A549 (cell line): ENCODE data around the gene KCNQ1OT1. TPM values are rescaled to one million over a fixed set of nuclear protein-coding genes. Genes with fewer than 3 reads are reported as not detected.

Experiments
- ATAC-seq, 2 experiments: fragments of 200-7000 bp in 1 of 2; fragments of >200 bp in 1 of 2; cut with Nextera tagmentation in 1 of 2; cut with Tn5 transposase in 1 of 2; 3 replicates each; pipeline versions ENCODE4 v1.8.0 to v1.9.1; 2018 to 2020; ENCODE audit warnings: mild to moderate bottlenecking in 1 of 2, moderate library complexity in 1 of 2
- CTCF ChIA-PET: fragments of 300-600 bp; sonication (Branson Sonifier 250); formaldehyde crosslinking; extraction: SDS; loops from one replicate; lab custom pipeline; 2021; ENCODE audit warnings: antibody characterized with exemption, inconsistent platforms; lab: Yijun Ruan, JAX
- POLR2A ChIA-PET: fragments of 350-600 bp; formaldehyde crosslinking; extraction: SDS; loops from one replicate; lab custom pipeline; 2021; ENCODE audit warnings: antibody characterized with exemption, inconsistent platforms; lab: Yijun Ruan, JAX
- DNase-seq, 2 experiments: peaks; one replicate each; pipeline versions ENCODE4 v3.0.0 to v3.0.0-alpha.2; 2011 to 2016; ENCODE audit warnings: low read depth in 1 of 2, low spot score in 1 of 2
- FAIRE-seq: peaks from 2 replicates; lab custom pipeline; 2011; peaks lifted over from hg19 to GRCh38; lab: Jason Lieb, UNC
- H3K27ac ChIP-seq, 2 experiments: fragments of >200 bp; sonication (Bioruptor Twin); formaldehyde crosslinking; 3 replicates each; pipeline ENCODE4 v1.5.1; 2016 to 2017
- H3K4me1 ChIP-seq: fragments of >200 bp; sonication (Bioruptor Twin); formaldehyde crosslinking; 3 replicates; pipeline ENCODE4 v1.6.1; 2016
- H3K4me2 ChIP-seq: fragments of >200 bp; sonication (Bioruptor Twin); formaldehyde crosslinking; 3 replicates; pipeline ENCODE4 v1.6.1; 2016
- H3K4me3 ChIP-seq: fragments of >200 bp; sonication (Bioruptor Twin); formaldehyde crosslinking; 3 replicates; pipeline ENCODE4 v1.5.1; 2016
- H3K9me3 ChIP-seq: fragments of >200 bp; sonication (Bioruptor Twin); formaldehyde crosslinking; 3 replicates; pipeline ENCODE4 v1.6.1; 2016
- CBX2 ChIP-seq: fragments of 200-600 bp; sonication (generic); IDR thresholded peaks from 2 replicates; pipeline ENCODE4 v1.6.1; 2016; ENCODE audit warnings: low read depth, mild to moderate bottlenecking, borderline replicate concordance
- CHD2 ChIP-seq: fragments of 150-350 bp; IDR thresholded peaks from 2 replicates; pipeline ENCODE4 v1.6.1; 2014; ENCODE audit warnings: low read length; ENCODE audit not compliant: partially characterized antibody
- EHMT2 ChIP-seq: fragments of 200-600 bp; sonication (generic); IDR thresholded peaks from 2 replicates; pipeline ENCODE4 v1.6.1; 2016; ENCODE audit warnings: antibody characterized with exemption, low read depth, mild to moderate bottlenecking, moderate library complexity
- FOXS1 ChIP-seq: fragments of 250-450 bp; sonication (Bioruptor Pico); IDR thresholded peaks from 2 replicates; pipeline ENCODE4 v1.5.0; 2020; ENCODE audit warnings: mild to moderate bottlenecking, moderate library complexity
- HOXB13 ChIP-seq: fragments of 250-450 bp; sonication (Bioruptor Pico); IDR thresholded peaks from 2 replicates; pipeline ENCODE4 v1.5.0; 2020; ENCODE audit warnings: low read depth, mild to moderate bottlenecking, moderate library complexity
- JUNB ChIP-seq: fragments of >200 bp; sonication (Bioruptor Twin); formaldehyde crosslinking; IDR thresholded peaks from 2 replicates; pipeline ENCODE4 v1.6.1; 2016
- NFE2L2 ChIP-seq: fragments of 150-350 bp; conservative IDR thresholded peaks from 2 replicates; pipeline ENCODE4 v1.6.1; 2014; ENCODE audit warnings: low read length
- PHF8 ChIP-seq: fragments of 200-600 bp; sonication (generic); IDR thresholded peaks from 2 replicates; pipeline ENCODE4 v1.6.1; 2016; ENCODE audit warnings: low read depth, mild to moderate bottlenecking, antibody characterized with exemption, moderate library complexity, borderline replicate concordance
- RARB ChIP-seq: fragments of 250-450 bp; sonication (Bioruptor Pico); IDR thresholded peaks from 2 replicates; pipeline ENCODE4 v1.8.0; 2021; ENCODE audit warnings: mild to moderate bottlenecking, moderate library complexity
- RNF2 ChIP-seq: fragments of 200-600 bp; sonication (generic); IDR thresholded peaks from 2 replicates; pipeline ENCODE4 v1.6.1; 2016; ENCODE audit warnings: low read depth, mild to moderate bottlenecking, antibody characterized with exemption, moderate library complexity, borderline replicate concordance
- TFCP2L1 ChIP-seq: fragments of 250-450 bp; sonication (Bioruptor Pico); IDR thresholded peaks from 2 replicates; pipeline ENCODE4 v1.5.0; 2021; ENCODE audit warnings: mild to moderate bottlenecking
- TP53 ChIP-seq: fragments of 250-450 bp; sonication (Bioruptor Pico); IDR thresholded peaks from 2 replicates; pipeline ENCODE4 v1.5.0; 2021; ENCODE audit warnings: mild to moderate bottlenecking, moderate library complexity
- ZNF302 ChIP-seq: fragments of 250-450 bp; sonication (Bioruptor Pico); IDR thresholded peaks from 2 replicates; pipeline ENCODE4 v1.9.0; 2021; ENCODE audit warnings: inconsistent platforms, mild to moderate bottlenecking, moderate library complexity
- ZSCAN20 ChIP-seq: fragments of 250-450 bp; sonication (Bioruptor Pico); IDR thresholded peaks from 2 replicates; pipeline ENCODE4 v1.8.0; 2022; ENCODE audit warnings: mild to moderate bottlenecking, moderate library complexity
- WGBS: methylation state at CpG from one replicate; pipeline ENCODE4 v1.1.6; 2017; ENCODE audit errors: missing lambda C conversion rate; 5-methylcytosine and 5-hydroxymethylcytosine counted together
- polyA plus RNA-seq, 4 experiments: library from polyadenylated mRNA; depleted of rRNA in 3 of 4; stranded (reverse); fragments of >200 nt; fragmentation: RNase III in 1 of 4; extraction: RNeasy Plus Mini Kit Qiagen cat#74134 plus additional on column Dnase treatment in 1 of 4; gene quantifications; 2 replicates in 3 of 4; 3 replicates in 1 of 4; pipeline ENCODE4 v1.2.3, GENCODE V29; 2011 to 2017
- TF ChIP-seq, protein P1 (sequence below): IDR thresholded peaks from 2 replicates; pipeline ENCODE4 v1.6.1; 2012
- TF ChIP-seq, protein P2 (sequence below): fragments of 150-350 bp; IDR thresholded peaks from 2 replicates; pipeline ENCODE4 v1.6.1; 2014; ENCODE audit warnings: low read depth, mild to moderate bottlenecking, low read length
- TF ChIP-seq, protein P3 (sequence below): fragments of 200-600 bp; sonication (generic); IDR thresholded peaks from 2 replicates; pipeline ENCODE4 v1.6.1; 2016; ENCODE audit warnings: antibody characterized with exemption, mild to moderate bottlenecking, moderate library complexity
- TF ChIP-seq, protein P4 (sequence below): IDR thresholded peaks from 2 replicates; pipeline ENCODE4 v1.6.1; 2012
- TF ChIP-seq, protein P5 (sequence below): fragments of 450-650 bp; IDR thresholded peaks from 2 replicates; pipeline ENCODE4 v1.6.1; 2014; ENCODE audit warnings: antibody characterized with exemption

KCNQ1OT1 gene
- polyA plus RNA-seq, 2 of the 4 experiments (the other 2 are of a cell fraction) = 0.03 to 0.13 TPM

DNA sequence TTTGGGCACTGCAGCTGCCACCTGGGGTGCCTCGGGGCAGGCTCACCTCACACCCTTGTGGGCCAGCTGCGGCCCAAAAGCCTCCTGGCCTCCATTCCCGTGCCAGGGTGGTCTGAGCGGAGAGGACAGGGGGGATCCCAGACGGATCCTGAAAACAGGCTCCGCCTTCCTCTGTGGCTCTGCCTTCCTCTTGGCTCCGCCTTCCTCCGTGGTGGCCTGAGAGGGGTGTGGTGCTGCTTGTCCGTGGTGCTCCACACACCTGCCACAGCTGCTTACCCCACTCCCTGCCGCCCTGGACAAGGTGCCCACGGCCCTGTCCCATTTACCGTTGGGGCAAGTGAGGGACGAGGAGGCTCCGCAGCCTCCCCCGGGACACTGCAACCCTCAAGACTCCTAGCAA is 23.2 kb upstream of the KCNQ1OT1 start:
- ATAC-seq (no peak), FAIRE-seq (no peak), DNase-seq (no peak)
- POLR2A ChIA-PET = no interaction called here
- no peak for TF ChIP-seq HOXB13 (CRISPR knock-in tag)
- no peak for TF ChIP-seq FOXS1
- TF ChIP-seq, protein P1, sequence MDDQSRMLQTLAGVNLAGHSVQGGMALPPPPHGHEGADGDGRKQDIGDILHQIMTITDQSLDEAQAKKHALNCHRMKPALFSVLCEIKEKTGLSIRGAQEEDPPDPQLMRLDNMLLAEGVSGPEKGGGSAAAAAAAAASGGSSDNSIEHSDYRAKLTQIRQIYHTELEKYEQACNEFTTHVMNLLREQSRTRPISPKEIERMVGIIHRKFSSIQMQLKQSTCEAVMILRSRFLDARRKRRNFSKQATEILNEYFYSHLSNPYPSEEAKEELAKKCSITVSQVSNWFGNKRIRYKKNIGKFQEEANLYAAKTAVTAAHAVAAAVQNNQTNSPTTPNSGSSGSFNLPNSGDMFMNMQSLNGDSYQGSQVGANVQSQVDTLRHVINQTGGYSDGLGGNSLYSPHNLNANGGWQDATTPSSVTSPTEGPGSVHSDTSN = no peak
- TF ChIP-seq, protein P2, sequence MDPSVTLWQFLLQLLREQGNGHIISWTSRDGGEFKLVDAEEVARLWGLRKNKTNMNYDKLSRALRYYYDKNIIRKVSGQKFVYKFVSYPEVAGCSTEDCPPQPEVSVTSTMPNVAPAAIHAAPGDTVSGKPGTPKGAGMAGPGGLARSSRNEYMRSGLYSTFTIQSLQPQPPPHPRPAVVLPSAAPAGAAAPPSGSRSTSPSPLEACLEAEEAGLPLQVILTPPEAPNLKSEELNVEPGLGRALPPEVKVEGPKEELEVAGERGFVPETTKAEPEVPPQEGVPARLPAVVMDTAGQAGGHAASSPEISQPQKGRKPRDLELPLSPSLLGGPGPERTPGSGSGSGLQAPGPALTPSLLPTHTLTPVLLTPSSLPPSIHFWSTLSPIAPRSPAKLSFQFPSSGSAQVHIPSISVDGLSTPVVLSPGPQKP = no peak
- no peak for TF ChIP-seq CBX2
- no peak for TF ChIP-seq JUNB
- CTCF ChIA-PET = interaction anchor here (0.7 to 1.3 kb wide), 2 partner anchors 9 to 189 kb away, joined by 3 to 5 read pairs; no protein-coding TSS in a partner anchor
- WGBS = 42% methylated on average over 13 of the region's 15 CpGs
- Histone ChIP-seq H3K9me3 (no peaks in the 10 kb centered on the region), H3K27ac (no peak overlapping the region), H3K4me3 (no peak overlapping the region), H3K4me2 (no peak overlapping the region), H3K4me1 (no peaks in the 10 kb centered on the region)

DNA sequence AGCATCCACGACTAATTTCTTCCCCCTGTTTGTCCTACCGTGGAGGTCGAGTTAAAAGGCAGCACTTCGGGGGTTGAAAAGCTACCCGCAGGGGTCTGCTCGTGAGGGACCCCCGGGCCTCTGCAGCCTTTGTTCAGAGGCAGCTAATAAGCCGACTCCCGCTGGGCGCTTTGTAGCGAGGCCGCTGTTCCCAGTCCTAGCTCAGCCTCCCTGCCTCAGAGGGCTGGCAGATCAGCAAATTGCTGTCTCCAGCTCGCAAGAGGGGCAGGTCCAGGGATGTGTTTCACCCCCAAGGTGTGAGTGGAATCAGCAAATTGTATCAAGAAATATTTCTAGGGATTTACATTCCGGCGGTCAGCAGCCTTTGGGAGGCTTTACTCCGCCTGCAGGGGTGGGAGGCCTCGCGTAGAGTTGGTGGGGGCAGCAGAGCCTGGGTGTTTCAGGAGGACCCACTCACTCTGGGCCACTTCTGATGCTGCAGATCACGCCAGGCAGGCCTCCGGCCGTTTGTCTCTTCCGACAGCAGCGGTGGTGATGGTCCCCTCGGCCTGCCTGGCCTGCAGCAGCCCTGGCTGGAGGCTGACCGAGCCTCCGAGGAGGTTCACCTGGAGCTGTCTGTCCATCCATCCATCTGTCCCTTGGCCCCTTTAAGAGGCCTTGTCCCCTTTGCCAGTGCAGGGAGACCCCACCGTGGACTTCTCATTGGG is 21.6 kb upstream of the KCNQ1OT1 start:
- WGBS = 67% methylated on average over 26 of the region's 27 CpGs

More for the DNA sequence above, 21.6 kb upstream of the KCNQ1OT1 start:
- POLR2A ChIA-PET = no interaction called here
- no peaks in the 10 kb centered on the region for H3K4me1 ChIP-seq
- H3K9me3 ChIP-seq = no peaks in the 10 kb centered on the region
- TF ChIP-seq, protein P3, sequence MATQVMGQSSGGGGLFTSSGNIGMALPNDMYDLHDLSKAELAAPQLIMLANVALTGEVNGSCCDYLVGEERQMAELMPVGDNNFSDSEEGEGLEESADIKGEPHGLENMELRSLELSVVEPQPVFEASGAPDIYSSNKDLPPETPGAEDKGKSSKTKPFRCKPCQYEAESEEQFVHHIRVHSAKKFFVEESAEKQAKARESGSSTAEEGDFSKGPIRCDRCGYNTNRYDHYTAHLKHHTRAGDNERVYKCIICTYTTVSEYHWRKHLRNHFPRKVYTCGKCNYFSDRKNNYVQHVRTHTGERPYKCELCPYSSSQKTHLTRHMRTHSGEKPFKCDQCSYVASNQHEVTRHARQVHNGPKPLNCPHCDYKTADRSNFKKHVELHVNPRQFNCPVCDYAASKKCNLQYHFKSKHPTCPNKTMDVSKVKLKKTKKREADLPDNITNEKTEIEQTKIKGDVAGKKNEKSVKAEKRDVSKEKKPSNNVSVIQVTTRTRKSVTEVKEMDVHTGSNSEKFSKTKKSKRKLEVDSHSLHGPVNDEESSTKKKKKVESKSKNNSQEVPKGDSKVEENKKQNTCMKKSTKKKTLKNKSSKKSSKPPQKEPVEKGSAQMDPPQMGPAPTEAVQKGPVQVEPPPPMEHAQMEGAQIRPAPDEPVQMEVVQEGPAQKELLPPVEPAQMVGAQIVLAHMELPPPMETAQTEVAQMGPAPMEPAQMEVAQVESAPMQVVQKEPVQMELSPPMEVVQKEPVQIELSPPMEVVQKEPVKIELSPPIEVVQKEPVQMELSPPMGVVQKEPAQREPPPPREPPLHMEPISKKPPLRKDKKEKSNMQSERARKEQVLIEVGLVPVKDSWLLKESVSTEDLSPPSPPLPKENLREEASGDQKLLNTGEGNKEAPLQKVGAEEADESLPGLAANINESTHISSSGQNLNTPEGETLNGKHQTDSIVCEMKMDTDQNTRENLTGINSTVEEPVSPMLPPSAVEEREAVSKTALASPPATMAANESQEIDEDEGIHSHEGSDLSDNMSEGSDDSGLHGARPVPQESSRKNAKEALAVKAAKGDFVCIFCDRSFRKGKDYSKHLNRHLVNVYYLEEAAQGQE = no peak
- TF ChIP-seq, protein P1 = no peak
- TF ChIP-seq, protein P4, sequence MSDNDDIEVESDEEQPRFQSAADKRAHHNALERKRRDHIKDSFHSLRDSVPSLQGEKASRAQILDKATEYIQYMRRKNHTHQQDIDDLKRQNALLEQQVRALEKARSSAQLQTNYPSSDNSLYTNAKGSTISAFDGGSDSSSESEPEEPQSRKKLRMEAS = no peak
- TF ChIP-seq RNF2 = no peak
- TF ChIP-seq TP53 (CRISPR knock-in tag) = no peak
- no peak for TF ChIP-seq CBX2
- TF ChIP-seq PHF8 = no peak
- no peak for TF ChIP-seq NFE2L2
- TF ChIP-seq RARB (CRISPR knock-in tag) = no peak
- TF ChIP-seq ZNF302 = no peak
- no peak for TF ChIP-seq ZSCAN20 (CRISPR knock-in tag)
- TF ChIP-seq CHD2 = no peak
- TF ChIP-seq EHMT2 = no peak
- no peak for TF ChIP-seq TFCP2L1 (CRISPR knock-in tag)
- TF ChIP-seq, protein P5, sequence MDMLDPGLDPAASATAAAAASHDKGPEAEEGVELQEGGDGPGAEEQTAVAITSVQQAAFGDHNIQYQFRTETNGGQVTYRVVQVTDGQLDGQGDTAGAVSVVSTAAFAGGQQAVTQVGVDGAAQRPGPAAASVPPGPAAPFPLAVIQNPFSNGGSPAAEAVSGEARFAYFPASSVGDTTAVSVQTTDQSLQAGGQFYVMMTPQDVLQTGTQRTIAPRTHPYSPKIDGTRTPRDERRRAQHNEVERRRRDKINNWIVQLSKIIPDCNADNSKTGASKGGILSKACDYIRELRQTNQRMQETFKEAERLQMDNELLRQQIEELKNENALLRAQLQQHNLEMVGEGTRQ = no peak
- H3K27ac ChIP-seq = no peak overlapping the region
- DNase-seq = no peak
- no peak overlapping the region for H3K4me2 ChIP-seq
- CTCF ChIA-PET = no interaction called here
- no peak for FAIRE-seq
- H3K4me3 ChIP-seq = no peak overlapping the region
- ATAC-seq = no peak
